ENCODE results near the gene ABCC2.
"Not testable (repeated sequence)": the region's sequence is repeated elsewhere in the genome, so short reads cannot be mapped to it uniquely, and the experiment has no call there.

DNA sequence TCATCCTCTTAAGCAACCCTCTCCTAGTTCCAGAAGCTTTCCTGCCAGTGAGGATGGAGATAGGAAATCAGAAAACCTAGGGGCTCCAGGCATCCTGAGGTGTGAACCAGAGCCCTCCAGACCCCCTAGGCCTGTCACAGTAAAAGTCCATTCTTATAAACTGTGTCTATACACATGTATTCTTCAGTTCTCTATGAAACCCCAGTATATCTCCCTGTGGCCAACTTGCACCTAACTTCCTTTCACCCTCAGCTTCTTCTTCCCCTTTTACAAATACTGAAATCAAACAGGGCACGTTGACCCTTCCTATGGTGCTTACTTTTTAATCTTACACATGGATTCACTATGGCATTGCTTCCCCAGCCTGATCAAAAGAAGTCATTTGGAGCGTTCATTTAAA lies 58.4 kb downstream of the ABCC2 start:
- not testable (repeated sequence) for TF ChIP-seq POLR2A (IDR thresholded peaks at IDR 0.05; ENCODE audit: extremely low read depth, insufficient read length)
- TF ChIP-seq, protein P1, sequence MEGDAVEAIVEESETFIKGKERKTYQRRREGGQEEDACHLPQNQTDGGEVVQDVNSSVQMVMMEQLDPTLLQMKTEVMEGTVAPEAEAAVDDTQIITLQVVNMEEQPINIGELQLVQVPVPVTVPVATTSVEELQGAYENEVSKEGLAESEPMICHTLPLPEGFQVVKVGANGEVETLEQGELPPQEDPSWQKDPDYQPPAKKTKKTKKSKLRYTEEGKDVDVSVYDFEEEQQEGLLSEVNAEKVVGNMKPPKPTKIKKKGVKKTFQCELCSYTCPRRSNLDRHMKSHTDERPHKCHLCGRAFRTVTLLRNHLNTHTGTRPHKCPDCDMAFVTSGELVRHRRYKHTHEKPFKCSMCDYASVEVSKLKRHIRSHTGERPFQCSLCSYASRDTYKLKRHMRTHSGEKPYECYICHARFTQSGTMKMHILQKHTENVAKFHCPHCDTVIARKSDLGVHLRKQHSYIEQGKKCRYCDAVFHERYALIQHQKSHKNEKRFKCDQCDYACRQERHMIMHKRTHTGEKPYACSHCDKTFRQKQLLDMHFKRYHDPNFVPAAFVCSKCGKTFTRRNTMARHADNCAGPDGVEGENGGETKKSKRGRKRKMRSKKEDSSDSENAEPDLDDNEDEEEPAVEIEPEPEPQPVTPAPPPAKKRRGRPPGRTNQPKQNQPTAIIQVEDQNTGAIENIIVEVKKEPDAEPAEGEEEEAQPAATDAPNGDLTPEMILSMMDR (IDR thresholded peaks at IDR 0.05; ENCODE audit: low read depth, low read length): not testable (repeated sequence)
